Stimulated activated CD4-positive, alpha-beta T cell treated with anti-CD3 and anti-CD28 coated beads, Interleukin-2, amount 100 ng/mL, for 4 hours (primary cell): ENCODE measurements around the gene PUSL1.

Experiments used
- DNase-seq: peaks from one replicate; pipeline ENCODE4 v3.0.0-alpha.2; 2020; ENCODE audit warnings: low read depth

The PUSL1 gene

GRCh38 chr1:1325288-1326074 is 17.1 kb downstream of the PUSL1 start:
- DNase-seq: no peak

GRCh38 chr1:1326075-1326605 is 17.7 kb downstream of the PUSL1 start:
- DNase-seq: no peak

GRCh38 chr1:1327291-1327690 is 18.9 kb downstream of the PUSL1 start:
- DNase-seq: no peak

DNA sequence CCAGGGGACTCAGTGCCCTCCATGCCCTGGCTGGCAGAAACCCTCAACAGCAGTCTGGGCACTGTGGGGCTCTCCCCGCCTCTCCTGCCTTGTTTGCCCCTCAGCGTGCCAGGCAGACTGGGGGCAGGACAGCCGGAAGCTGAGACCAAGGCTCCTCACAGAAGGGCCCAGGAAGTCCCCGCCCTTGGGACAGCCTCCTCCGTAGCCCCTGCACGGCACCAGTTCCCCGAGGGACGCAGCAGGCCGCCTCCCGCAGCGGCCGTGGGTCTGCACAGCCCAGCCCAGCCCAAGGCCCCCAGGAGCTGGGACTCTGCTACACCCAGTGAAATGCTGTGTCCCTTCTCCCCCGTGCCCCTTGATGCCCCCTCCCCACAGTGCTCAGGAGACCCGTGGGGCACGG is 19.9 kb downstream of the PUSL1 start:
- DNase-seq: no peak

GRCh38 chr1:1329304-1330210 is 21.2 kb downstream of the PUSL1 start:
- DNase-seq: no peak

DNA sequence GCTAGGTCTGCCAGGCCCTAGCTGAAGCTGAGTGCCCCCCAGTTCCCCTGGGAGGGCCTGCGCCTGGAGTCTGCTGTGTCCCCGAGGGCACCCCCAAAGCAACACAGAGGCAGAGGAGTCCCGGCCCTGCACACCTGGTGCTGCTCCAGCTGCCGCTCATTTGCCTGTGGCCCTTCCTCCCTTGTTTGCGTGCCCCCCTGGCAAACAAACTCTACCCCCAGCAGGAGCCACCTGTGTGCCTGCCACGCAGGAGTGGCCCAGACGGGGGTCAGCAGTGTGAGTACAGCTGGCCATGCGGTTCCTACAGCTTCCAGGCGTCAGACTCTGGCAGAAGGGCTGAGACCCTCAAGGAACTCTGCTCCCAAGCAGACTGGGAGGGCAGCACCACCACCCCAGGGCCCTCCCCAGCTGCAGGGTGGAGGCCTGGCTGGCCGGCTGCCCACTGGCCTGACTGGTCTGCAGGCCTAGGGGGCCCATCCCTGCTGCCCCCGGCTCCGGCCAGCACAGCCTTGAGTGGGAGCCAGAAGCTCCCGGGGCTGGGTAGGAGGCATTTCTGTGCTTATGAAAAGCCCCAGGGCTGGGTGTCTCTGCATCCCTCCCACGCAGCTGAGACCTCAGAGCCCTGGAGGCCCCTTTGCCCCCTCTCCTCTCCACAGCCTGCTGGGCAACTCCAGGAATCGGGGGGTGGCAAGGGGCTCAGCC is 22.1 kb downstream of the PUSL1 start:
- no peak for DNase-seq

- no peak for DNase-seq
These were observed 22.9 kb downstream of the PUSL1 start, which contains the start of gene TAS1R3 for GRCh38 chr1:1331068-1331965. TSS of gene TAS1R3 (plus strand) at chr1:1331280. CDS start at chr1:1331346, 66 bp downstream.

DNA sequence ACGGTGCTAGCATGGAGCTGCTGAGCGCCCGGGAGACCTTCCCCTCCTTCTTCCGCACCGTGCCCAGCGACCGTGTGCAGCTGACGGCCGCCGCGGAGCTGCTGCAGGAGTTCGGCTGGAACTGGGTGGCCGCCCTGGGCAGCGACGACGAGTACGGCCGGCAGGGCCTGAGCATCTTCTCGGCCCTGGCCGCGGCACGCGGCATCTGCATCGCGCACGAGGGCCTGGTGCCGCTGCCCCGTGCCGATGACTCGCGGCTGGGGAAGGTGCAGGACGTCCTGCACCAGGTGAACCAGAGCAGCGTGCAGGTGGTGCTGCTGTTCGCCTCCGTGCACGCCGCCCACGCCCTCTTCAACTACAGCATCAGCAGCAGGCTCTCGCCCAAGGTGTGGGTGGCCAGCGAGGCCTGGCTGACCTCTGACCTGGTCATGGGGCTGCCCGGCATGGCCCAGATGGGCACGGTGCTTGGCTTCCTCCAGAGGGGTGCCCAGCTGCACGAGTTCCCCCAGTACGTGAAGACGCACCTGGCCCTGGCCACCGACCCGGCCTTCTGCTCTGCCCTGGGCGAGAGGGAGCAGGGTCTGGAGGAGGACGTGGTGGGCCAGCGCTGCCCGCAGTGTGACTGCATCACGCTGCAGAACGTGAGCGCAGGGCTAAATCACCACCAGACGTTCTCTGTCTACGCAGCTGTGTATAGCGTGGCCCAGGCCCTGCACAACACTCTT is 23.8 kb downstream of the PUSL1 start:
- DNase-seq: no peak

- DNase-seq: no peak
These were observed 24.5 kb downstream of the PUSL1 start for GRCh38 chr1:1332774-1333480.

DNA sequence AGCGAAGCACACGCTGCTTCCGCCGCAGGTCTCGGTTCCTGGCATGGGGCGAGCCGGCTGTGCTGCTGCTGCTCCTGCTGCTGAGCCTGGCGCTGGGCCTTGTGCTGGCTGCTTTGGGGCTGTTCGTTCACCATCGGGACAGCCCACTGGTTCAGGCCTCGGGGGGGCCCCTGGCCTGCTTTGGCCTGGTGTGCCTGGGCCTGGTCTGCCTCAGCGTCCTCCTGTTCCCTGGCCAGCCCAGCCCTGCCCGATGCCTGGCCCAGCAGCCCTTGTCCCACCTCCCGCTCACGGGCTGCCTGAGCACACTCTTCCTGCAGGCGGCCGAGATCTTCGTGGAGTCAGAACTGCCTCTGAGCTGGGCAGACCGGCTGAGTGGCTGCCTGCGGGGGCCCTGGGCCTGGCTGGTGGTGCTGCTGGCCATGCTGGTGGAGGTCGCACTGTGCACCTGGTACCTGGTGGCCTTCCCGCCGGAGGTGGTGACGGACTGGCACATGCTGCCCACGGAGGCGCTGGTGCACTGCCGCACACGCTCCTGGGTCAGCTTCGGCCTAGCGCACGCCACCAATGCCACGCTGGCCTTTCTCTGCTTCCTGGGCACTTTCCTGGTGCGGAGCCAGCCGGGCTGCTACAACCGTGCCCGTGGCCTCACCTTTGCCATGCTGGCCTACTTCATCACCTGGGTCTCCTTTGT is 25.3 kb downstream of the PUSL1 start:
- DNase-seq: no peak

GRCh38 chr1:1334835-1335234 is 26.4 kb downstream of the PUSL1 start:
- no peak for DNase-seq

GRCh38 chr1:1335283-1335682 is 26.9 kb downstream of the PUSL1 start:
- DNase-seq: no peak

DNA sequence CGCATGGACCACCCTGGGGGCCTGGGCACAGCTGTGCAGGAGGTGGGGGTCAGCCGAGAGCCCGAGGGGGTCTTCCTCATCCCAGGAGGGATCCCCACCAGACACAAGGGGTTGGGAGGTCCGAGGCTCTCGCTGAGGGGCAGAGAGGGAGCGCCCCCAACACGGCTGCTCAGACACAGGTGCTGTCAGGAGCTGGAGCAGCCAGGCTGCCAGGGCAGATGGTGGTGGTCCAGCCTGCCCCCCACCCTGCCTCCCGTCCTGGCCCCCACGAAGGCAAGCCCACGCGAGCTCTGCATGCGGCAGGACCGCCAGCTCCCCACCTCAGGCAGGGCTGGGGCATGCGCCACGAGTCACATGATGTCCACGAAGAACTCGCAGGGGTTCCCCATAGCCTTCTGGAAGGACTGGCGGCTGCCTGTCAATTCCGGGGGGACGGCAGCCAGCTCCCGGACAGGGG is 27.4 kb downstream of the PUSL1 start:
- DNase-seq: no peak

GRCh38 chr1:1336446-1336845 is 28.0 kb downstream of the PUSL1 start:
- DNase-seq: no peak

GRCh38 chr1:1336931-1337792 is 28.8 kb downstream of the PUSL1 start:
- no peak for DNase-seq

GRCh38 chr1:1337793-1338147 is 29.4 kb downstream of the PUSL1 start:
- DNase-seq: no peak

GRCh38 chr1:1338278-1338677 is 29.9 kb downstream of the PUSL1 start:
- no peak for DNase-seq

DNA sequence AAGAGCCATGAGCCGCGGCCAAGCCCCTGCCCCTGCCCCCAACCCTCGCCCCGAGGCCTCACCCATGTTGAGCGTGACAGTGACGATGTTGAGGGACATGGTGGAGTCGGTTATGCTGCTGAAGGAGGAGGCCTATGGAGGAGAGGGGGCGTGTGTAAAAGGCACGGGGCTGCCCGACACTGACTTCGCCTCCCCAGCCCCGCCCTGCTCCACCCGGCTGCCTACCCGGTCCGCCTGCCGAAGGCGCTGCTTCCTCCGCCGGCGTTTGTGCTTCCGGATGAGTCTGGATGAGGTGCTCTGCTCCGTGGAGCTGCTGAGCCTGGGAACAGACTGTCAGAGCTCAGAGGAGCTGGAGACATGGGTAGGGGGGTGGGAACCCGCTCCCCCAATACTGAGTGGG is 31.8 kb downstream of the PUSL1 start:
- DNase-seq: no peak
